BE2C (cell line): ENCODE data around the gene RABL2A. TPM values are rescaled to one million over a fixed set of nuclear protein-coding genes. Genes with fewer than 3 reads are reported as not detected.
"Not testable (repeated sequence)": the region's sequence is repeated elsewhere in the genome, so short reads cannot be mapped to it uniquely, and the experiment has no call there.

Source experiments
- DNase-seq: peaks from one replicate; pipeline ENCODE4 v3.0.0-alpha.2; 2020
- H3K27me3 ChIP-seq: fragments of 250-450 bp; sonication (Bioruptor Pico); 2 replicates; pipeline ENCODE4 v1.5.1; 2020; ENCODE audit warnings: mild to moderate bottlenecking
- H3K36me3 ChIP-seq: fragments of 250-450 bp; sonication (Bioruptor Pico); 2 replicates; pipeline ENCODE4 v1.5.1; 2020; ENCODE audit warnings: mild to moderate bottlenecking
- H3K4me1 ChIP-seq: fragments of 250-450 bp; sonication (Bioruptor Pico); 2 replicates; pipeline ENCODE4 v1.5.1; 2020
- H3K4me3 ChIP-seq: 2 replicates; pipeline ENCODE4 v1.5.1; 2011; ENCODE audit warnings: low read depth, low read length
- H3K9me3 ChIP-seq: fragments of 250-450 bp; sonication (Bioruptor Pico); 2 replicates; pipeline ENCODE4 v1.5.1; 2020
- CTCF ChIP-seq: IDR thresholded peaks from 2 replicates; pipeline ENCODE4 v1.5.1; 2012; ENCODE audit warnings: mild to moderate bottlenecking, low read depth, low read length
- polyA plus RNA-seq: library from polyadenylated mRNA; unstranded; fragments of >200 nt; gene quantifications from one replicate; pipeline ENCODE4 v1.2.1, GENCODE V29; 2012; ENCODE audit warnings: low read depth, missing spikeins; ENCODE audit not compliant: insufficient read length, insufficient read depth

RABL2A gene
- polyA plus RNA-seq, result 12.6 TPM

- peak; percentile 63 for DNase-seq
- H3K27me3 ChIP-seq, H3K36me3 ChIP-seq, H3K4me1 ChIP-seq, H3K9me3 ChIP-seq: not testable (repeated sequence)
- H3K4me3 ChIP-seq, result peak within 1 kb of the TSS; percentile 50
These were observed at the start of gene RABL2A for GRCh38 chr2:113626616-113627330. RABL2A (plus strand) TSS chr2:113627266; CDS start chr2:113628607, 1,341 bp downstream.

- not testable (repeated sequence) for H3K27me3 ChIP-seq, H3K4me3 ChIP-seq, H3K9me3 ChIP-seq, H3K4me1 ChIP-seq, H3K36me3 ChIP-seq
- DNase-seq, result peak; percentile 24
These were observed 48.6 kb upstream of the RABL2A start for GRCh38 chr2:113578508-113578907.

DNA sequence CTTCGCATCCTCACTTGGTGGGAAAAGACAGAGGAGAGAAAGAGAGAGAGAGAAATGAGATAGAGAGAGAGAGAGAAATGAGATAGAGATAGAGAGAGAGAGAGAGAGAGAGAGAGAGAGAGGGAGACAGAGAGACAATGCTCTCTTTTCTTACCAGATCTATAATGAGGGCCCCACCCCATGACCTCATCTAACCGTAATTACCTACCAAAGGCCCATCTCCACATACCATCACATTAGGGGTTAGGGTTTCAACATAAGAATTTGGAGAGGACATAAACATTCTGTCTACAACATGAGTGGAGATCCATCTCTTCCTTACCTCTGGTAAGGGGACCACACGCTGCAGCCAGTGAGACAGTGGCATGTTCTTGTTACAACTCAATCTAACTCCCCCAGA lies 44.6 kb upstream of the RABL2A start:
- DNase-seq, H3K27me3 ChIP-seq, H3K4me1 ChIP-seq, H3K9me3 ChIP-seq, H3K36me3 ChIP-seq, H3K4me3 ChIP-seq: not testable (repeated sequence)

GRCh38 chr2:113583521-113584225 lies 43.4 kb upstream of the RABL2A start:
- H3K4me3 ChIP-seq, result peak overlapping the region; percentile 63
- peak; percentile 76 for DNase-seq
- H3K27me3 ChIP-seq, H3K9me3 ChIP-seq, H3K36me3 ChIP-seq, H3K4me1 ChIP-seq: not testable (repeated sequence)

DNA sequence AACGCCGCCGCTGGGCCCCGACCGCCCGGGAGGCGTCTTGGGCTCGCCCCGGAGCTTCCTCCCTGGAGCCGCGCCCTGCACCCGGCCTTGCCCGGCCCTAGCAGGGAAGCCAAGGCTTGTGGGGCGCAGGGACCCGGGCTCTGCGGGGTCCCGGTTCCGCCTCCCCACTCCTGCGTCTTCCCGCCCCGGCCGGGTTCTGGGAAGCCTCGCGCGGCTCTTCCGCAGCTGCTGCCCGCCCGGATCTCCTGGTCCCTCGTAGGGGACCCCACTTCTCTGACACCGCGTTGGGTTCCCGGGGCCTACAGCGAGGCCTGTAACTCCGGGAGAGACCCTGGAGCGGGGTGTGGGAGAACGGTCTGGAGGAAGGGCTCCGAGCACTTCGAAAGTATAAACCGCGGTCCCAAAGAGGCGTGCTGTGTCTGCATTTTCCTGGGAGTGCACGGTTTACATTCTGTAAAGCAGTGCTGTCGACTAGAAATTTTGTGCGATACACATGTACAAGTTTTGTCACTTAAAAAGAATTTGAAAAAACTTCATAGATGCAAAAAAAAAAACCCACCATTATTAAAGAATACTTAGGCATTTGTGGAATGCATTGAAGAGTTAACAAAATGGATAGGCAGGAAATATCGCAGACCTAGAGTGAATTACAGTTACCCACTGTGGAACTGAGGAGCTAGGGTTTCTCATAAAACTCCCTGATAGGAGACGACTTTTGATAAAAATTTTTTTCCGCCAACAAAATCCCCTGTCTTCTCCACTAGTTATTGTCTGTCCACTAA lies 42.6 kb upstream of the RABL2A start:
- peak overlapping the region; percentile 61 for H3K4me3 ChIP-seq
- not testable (repeated sequence) for DNase-seq, H3K36me3 ChIP-seq

DNA sequence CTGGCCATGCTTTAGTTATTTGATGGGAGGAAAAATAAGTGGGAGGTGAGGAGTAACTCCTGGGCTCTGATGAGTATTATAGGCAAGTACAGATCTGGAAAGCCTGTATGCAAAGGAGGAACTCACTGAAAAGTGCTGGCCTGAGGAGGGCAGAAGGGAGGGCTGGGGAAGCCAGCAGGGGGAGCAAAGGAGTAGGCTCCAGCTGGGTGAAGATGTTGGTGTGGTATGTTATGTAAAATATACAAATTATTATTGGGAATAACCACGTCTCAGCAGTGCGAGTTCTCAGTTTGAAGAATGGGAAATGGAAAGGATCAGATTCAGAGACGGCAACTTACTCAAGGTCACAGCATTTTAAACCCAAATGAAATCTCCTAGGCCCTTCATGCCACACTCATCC lies 39.9 kb upstream of the RABL2A start:
- H3K9me3 ChIP-seq, H3K27me3 ChIP-seq, H3K4me3 ChIP-seq, H3K4me1 ChIP-seq, H3K36me3 ChIP-seq: not testable (repeated sequence)
- TF ChIP-seq CTCF, result peak; percentile 27; the same call in 1 of the 2 replicates
- DNase-seq, result peak; percentile 56

More for the DNA sequence above, 42.6 kb upstream of the RABL2A start:
- not testable (repeated sequence) for H3K9me3 ChIP-seq, H3K27me3 ChIP-seq, H3K4me1 ChIP-seq

DNA sequence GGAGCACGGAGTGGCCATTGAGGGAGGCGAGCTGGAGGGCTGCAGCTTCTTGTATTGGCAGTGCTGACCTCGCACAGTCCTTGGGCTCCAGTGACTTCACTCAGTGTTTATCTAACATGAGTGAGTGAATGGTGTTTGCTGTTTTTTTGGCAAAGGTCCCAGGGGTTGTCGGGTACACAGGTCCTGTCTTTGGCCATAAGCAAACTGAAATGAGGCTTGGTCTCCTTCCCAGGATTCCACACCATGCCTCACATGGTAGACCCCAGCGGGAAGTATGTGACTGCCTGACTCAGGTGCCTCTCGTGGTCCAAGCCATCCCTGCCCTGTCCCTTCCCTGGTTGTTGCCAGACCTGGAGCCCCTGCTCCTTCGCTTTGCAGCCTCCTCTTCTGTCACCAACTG lies 37.5 kb upstream of the RABL2A start:
- not testable (repeated sequence) for H3K9me3 ChIP-seq, DNase-seq, H3K27me3 ChIP-seq, H3K4me1 ChIP-seq, H3K36me3 ChIP-seq, H3K4me3 ChIP-seq

GRCh38 chr2:113591926-113592325 lies 35.1 kb upstream of the RABL2A start:
- not testable (repeated sequence) for H3K4me3 ChIP-seq, DNase-seq, H3K36me3 ChIP-seq, H3K27me3 ChIP-seq, H3K4me1 ChIP-seq, H3K9me3 ChIP-seq

DNA sequence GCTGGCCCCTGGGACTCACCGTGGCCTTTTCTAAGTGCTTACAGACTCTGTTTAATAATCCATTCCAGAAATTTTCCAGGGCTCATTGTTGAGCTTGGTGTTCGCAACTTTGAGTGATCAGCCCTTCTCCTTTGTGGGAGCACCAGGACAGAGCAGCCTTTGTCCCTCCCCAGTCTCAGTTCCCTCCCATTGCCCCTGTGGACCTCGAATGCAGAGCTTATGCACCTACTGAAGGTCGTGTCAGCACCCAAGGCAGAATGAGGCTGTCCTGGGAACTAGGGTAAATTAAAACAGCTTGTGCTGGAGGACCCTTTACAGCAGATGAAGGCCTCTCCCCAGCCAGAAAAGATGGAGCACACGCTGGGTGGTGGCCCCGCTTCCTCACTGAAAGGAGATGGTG lies 33.8 kb upstream of the RABL2A start:
- not testable (repeated sequence) for H3K27me3 ChIP-seq, H3K4me3 ChIP-seq, H3K9me3 ChIP-seq, H3K36me3 ChIP-seq, DNase-seq, H3K4me1 ChIP-seq

GRCh38 chr2:113595725-113596124 lies 31.3 kb upstream of the RABL2A start:
- H3K36me3 ChIP-seq, H3K9me3 ChIP-seq, H3K27me3 ChIP-seq, DNase-seq, H3K4me1 ChIP-seq, H3K4me3 ChIP-seq: not testable (repeated sequence)

DNA sequence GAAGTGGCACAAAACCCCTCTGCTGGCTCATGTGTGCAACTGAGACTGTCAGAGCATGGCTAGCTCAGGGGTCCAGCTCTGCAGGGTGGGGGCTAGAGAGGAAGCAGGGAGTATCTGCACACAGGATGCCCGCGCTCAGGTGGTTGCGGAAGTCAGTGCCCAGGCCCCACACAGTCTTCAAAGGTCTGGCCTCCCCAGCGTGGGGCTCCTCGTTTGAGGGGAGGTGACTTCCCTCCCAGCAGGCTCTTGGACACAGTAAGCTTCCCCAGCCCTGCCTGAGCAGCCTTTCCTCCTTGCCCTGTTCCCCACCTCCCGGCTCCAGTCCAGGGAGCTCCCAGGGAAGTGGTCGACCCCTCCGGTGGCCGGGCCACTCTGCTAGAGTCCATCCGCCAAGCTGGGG lies 29.9 kb upstream of the RABL2A start:
- not testable (repeated sequence) for H3K36me3 ChIP-seq, H3K27me3 ChIP-seq

More for the DNA sequence above, 29.9 kb upstream of the RABL2A start:
- H3K4me1 ChIP-seq, H3K9me3 ChIP-seq, DNase-seq, H3K4me3 ChIP-seq: not testable (repeated sequence)
